ENCODE results near the gene CGNL1.

GRCh38 chr15:57526076-57526475 lies 149.8 kb downstream of the CGNL1 start:
- no peak for TF ChIP-seq TAF1 (IDR thresholded peaks at IDR 0.05; ENCODE audit: low read depth)
- no peak for TF ChIP-seq RAD21 (IDR thresholded peaks at IDR 0.05; ENCODE audit: low read depth)
- TF ChIP-seq REST (IDR thresholded peaks at IDR 0.05; ENCODE audit: low read depth) = no peak
- no peak for TF ChIP-seq TEAD4 (IDR thresholded peaks at IDR 0.05)
